Measurements from ENCODE around the gene CPNE9.

Gene CPNE9

GRCh38 chr3:9700536-9700935 is 3.1 kb upstream of the CPNE9 start:
- peaks cover 14% of the 10 kb centered on the region for H3K27me3 ChIP-seq (ENCODE audit: insufficient read depth, poor library complexity, severe bottlenecking)
- no peak for TF ChIP-seq REST (IDR thresholded peaks at IDR 0.05; ENCODE audit: insufficient replicate concordance, low read depth)
- no peak for TF ChIP-seq POLR2AphosphoS5 (IDR thresholded peaks at IDR 0.05; ENCODE audit: low read depth)
- TF ChIP-seq CTCF (IDR thresholded peaks at IDR 0.05; ENCODE audit: insufficient read depth, low read length) = no peak
- no peak for TF ChIP-seq GABPA (IDR thresholded peaks at IDR 0.05; ENCODE audit: low read depth)
- TF ChIP-seq SPI1 (IDR thresholded peaks at IDR 0.05; ENCODE audit: borderline replicate concordance, low read depth) = no peak
- H3K27ac ChIP-seq (replicated peaks) = no peak overlapping the region
- H3K4me3 ChIP-seq (replicated peaks; ENCODE audit: insufficient read depth, low read length) = no peak overlapping the region
- no peak for DNase-seq (ENCODE audit: low read depth in 1 of 2, low spot score in 1 of 2)

GRCh38 chr3:9701006-9701405 is 2.6 kb upstream of the CPNE9 start:
- no peak for DNase-seq (ENCODE audit: low read depth in 1 of 2, low spot score in 1 of 2)
- H3K27me3 ChIP-seq (ENCODE audit: insufficient read depth, poor library complexity, severe bottlenecking) = peaks cover 15% of the 10 kb centered on the region
- no peak for TF ChIP-seq REST (IDR thresholded peaks at IDR 0.05; ENCODE audit: insufficient replicate concordance, low read depth)
- TF ChIP-seq GABPA (IDR thresholded peaks at IDR 0.05; ENCODE audit: low read depth) = no peak
- no peak for TF ChIP-seq CTCF (IDR thresholded peaks at IDR 0.05; ENCODE audit: insufficient read depth, low read length)
- no peak for TF ChIP-seq POLR2AphosphoS5 (IDR thresholded peaks at IDR 0.05; ENCODE audit: low read depth)
- no peak for TF ChIP-seq SPI1 (IDR thresholded peaks at IDR 0.05; ENCODE audit: borderline replicate concordance, low read depth)
- H3K4me3 ChIP-seq (replicated peaks; ENCODE audit: insufficient read depth, low read length) = no peak overlapping the region
- H3K27ac ChIP-seq (replicated peaks) = no peak overlapping the region

GRCh38 chr3:9701711-9702110 is 1.9 kb upstream of the CPNE9 start:
- no peak overlapping the region for H3K27ac ChIP-seq (replicated peaks)
- TF ChIP-seq POLR2AphosphoS5 (IDR thresholded peaks at IDR 0.05; ENCODE audit: low read depth) = no peak
- no peak for TF ChIP-seq SPI1 (IDR thresholded peaks at IDR 0.05; ENCODE audit: borderline replicate concordance, low read depth)
- TF ChIP-seq GABPA (IDR thresholded peaks at IDR 0.05; ENCODE audit: low read depth) = no peak
- TF ChIP-seq REST (IDR thresholded peaks at IDR 0.05; ENCODE audit: insufficient replicate concordance, low read depth) = no peak
- TF ChIP-seq CTCF (IDR thresholded peaks at IDR 0.05; ENCODE audit: insufficient read depth, low read length) = no peak
- DNase-seq (ENCODE audit: low read depth in 1 of 2, low spot score in 1 of 2) = no peak
- H3K27me3 ChIP-seq (ENCODE audit: insufficient read depth, poor library complexity, severe bottlenecking) = peaks cover 15% of the 10 kb centered on the region
- no peak overlapping the region for H3K4me3 ChIP-seq (replicated peaks; ENCODE audit: insufficient read depth, low read length)
